ENCODE results near the gene KNSTRN.

DNA sequence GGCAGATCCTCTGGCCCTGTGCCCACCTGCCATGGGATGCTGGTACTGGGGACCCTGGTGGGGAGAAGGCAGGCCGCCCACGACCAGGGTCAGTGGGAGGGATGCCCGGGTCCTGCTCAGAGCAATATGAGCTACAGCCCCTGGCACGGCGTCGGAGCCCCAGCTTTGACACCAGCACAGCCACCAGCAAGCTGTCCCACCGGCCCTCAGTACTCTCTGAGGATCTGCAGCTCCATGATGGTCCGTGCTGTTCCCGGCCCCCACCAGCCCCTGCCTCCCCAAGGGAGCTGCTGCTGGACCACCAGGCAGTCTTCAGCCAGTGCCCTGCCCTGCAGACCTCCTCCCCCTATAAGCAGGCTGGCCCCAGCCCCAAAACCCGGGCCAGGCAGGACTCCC is 13.0 kb upstream of the KNSTRN start:
- TF ChIP-seq EZH2 (IDR thresholded peaks at IDR 0.05) (no peak), POLR2AphosphoS5 (IDR thresholded peaks at IDR 0.05; ENCODE audit: borderline replicate concordance, low read depth, low read length) (no peak), FOXP2 (optimal IDR thresholded peaks at IDR 0.05; ENCODE audit: control extremely low read depth, extremely low read length, insufficient read depth) (no peak)

Measured in SK-N-MC (cell line).